IMR-90 (cell line): ENCODE results near the gene PCDHGB6. TPM values are rescaled to one million over a fixed set of nuclear protein-coding genes. Genes with fewer than 3 reads are reported as not detected.

Experiments used
- ATAC-seq: fragments of 200-7000 bp; cut with Tn5 transposase; 2 replicates; pipeline ENCODE4 v1.9.1; 2020; ENCODE audit warnings: low read depth, mild to moderate bottlenecking, moderate library complexity
- BruUV-seq: library from RNA; stranded (reverse); fragments of 400-500 nt; replicated peaks from 2 replicates; lab custom pipeline; 2021; lab: Mats Ljungman, UMichigan
- CTCF ChIA-PET: fragments of 300-600 bp; formaldehyde crosslinking; extraction: SDS; loops from one replicate; lab custom pipeline; 2021; ENCODE audit warnings: antibody characterized with exemption; lab: Yijun Ruan, JAX
- POLR2A ChIA-PET: fragments of 300-600 bp; sonication (Branson Sonifier 250); formaldehyde crosslinking; loops from one replicate; lab custom pipeline; 2022; ENCODE audit warnings: antibody characterized with exemption; ENCODE audit not compliant: unreplicated experiment; lab: Charles Lee
- DNase-seq: peaks from one replicate; pipeline ENCODE4 v3.0.0; 2013
- H2AFZ ChIP-seq: replicated peaks from 2 replicates; pipeline ENCODE3; 2013; ENCODE audit warnings: low read length, mild to moderate bottlenecking; ENCODE audit not compliant: poor library complexity
- H2AK5ac ChIP-seq: 2 replicates; pipeline ENCODE4 v1.6.1; 2013; ENCODE audit warnings: low read depth, low read length, inconsistent platforms
- H2AK9ac ChIP-seq: replicated peaks from 2 replicates; pipeline ENCODE3; 2013; ENCODE audit warnings: mild to moderate bottlenecking, low read depth, low read length, moderate library complexity; ENCODE audit not compliant: poor library complexity
- H2BK120ac ChIP-seq: 2 replicates; pipeline ENCODE4 v1.6.1; 2013; ENCODE audit warnings: low read depth, low read length, inconsistent platforms
- H2BK15ac ChIP-seq: 3 replicates; pipeline ENCODE4 v1.6.1; 2013; ENCODE audit warnings: low read depth, low read length, inconsistent platforms
- H2BK20ac ChIP-seq: 2 replicates; pipeline ENCODE4 v1.6.1; 2013; ENCODE audit warnings: low read depth, mild to moderate bottlenecking, inconsistent platforms, low read length, moderate library complexity
- H2BK5ac ChIP-seq: 2 replicates; pipeline ENCODE4 v1.6.1; 2013; ENCODE audit warnings: mild to moderate bottlenecking, low read depth, low read length, inconsistent platforms; ENCODE audit not compliant: poor library complexity, severe bottlenecking
- H3K14ac ChIP-seq: replicated peaks from 2 replicates; pipeline ENCODE4 v1.6.1; 2013; ENCODE audit warnings: low read depth, low read length, inconsistent platforms
- H3K18ac ChIP-seq: 2 replicates; pipeline ENCODE4 v1.6.1; 2013; ENCODE audit warnings: low read depth, low read length, control low read depth
- H3K23ac ChIP-seq: 2 replicates; pipeline ENCODE4 v1.6.1; 2013; ENCODE audit warnings: low read depth, low read length, inconsistent platforms
- H3K27ac ChIP-seq: 2 replicates; pipeline ENCODE4 v1.5.1; 2013; ENCODE audit warnings: mild to moderate bottlenecking, control low read depth, low read length; ENCODE audit not compliant: insufficient read depth
- H3K27me3 ChIP-seq: 2 replicates; pipeline ENCODE4 v1.6.1; 2013; ENCODE audit warnings: low read length; ENCODE audit not compliant: control insufficient read depth, insufficient read depth
- H3K36me3 ChIP-seq: 2 replicates; pipeline ENCODE4 v1.6.1; 2013; ENCODE audit warnings: low read length, mixed read lengths; ENCODE audit not compliant: control insufficient read depth, insufficient read depth
- H3K4ac ChIP-seq: 2 replicates; pipeline ENCODE4 v1.6.1; 2013; ENCODE audit warnings: low read depth, low read length, inconsistent platforms
- H3K4me1 ChIP-seq: 2 replicates; pipeline ENCODE4 v1.6.1; 2013; ENCODE audit warnings: low read length, mixed read lengths; ENCODE audit not compliant: control insufficient read depth, insufficient read depth
- H3K4me2 ChIP-seq: 2 replicates; pipeline ENCODE4 v1.6.1; 2013; ENCODE audit warnings: low read depth, mild to moderate bottlenecking, control low read depth, low read length, moderate library complexity
- H3K4me3 ChIP-seq: 2 replicates; pipeline ENCODE4 v1.5.1; 2013; ENCODE audit warnings: low read depth, mild to moderate bottlenecking, control low read depth, low read length, moderate library complexity; ENCODE audit not compliant: insufficient read depth
- H3K56ac ChIP-seq: 2 replicates; pipeline ENCODE4 v1.6.1; 2013; ENCODE audit warnings: low read length, inconsistent platforms; ENCODE audit not compliant: insufficient read depth; ENCODE audit errors: extremely low read depth
- H3K79me1 ChIP-seq, 2 experiments: 2 replicates each; pipeline ENCODE4 v1.6.1; 2013; ENCODE audit warnings: low read length in 2 of 2, inconsistent platforms in 1 of 2, low read depth in 1 of 2
- H3K9ac ChIP-seq: 2 replicates; pipeline ENCODE4 v1.6.1; 2013; ENCODE audit warnings: low read depth, low read length, control low read depth
- H3K9me1 ChIP-seq: 2 replicates; pipeline ENCODE4 v1.6.1; 2013; ENCODE audit warnings: low read length, inconsistent platforms; ENCODE audit not compliant: insufficient read depth
- H3K9me3 ChIP-seq: 2 replicates; pipeline ENCODE4 v1.6.1; 2013; ENCODE audit warnings: low read length; ENCODE audit not compliant: control insufficient read depth, insufficient read depth
- H4K20me1 ChIP-seq: 2 replicates; pipeline ENCODE4 v1.6.1; 2013; ENCODE audit warnings: low read length, inconsistent platforms; ENCODE audit not compliant: insufficient read depth
- H4K5ac ChIP-seq: 2 replicates; pipeline ENCODE4 v1.6.1; 2013; ENCODE audit warnings: mild to moderate bottlenecking, low read depth, low read length, control low read depth
- H4K8ac ChIP-seq, 2 experiments: 2 replicates each; pipeline ENCODE4 v1.6.1; 2013; ENCODE audit warnings: low read depth in 2 of 2, low read length in 2 of 2, control low read depth in 1 of 2, inconsistent platforms in 1 of 2
- H4K91ac ChIP-seq: 2 replicates; pipeline ENCODE4 v1.6.1; 2013; ENCODE audit warnings: low read depth, low read length, inconsistent platforms; ENCODE audit not compliant: insufficient read depth
- BHLHE40 ChIP-seq: fragments of 150-350 bp; IDR thresholded peaks from 2 replicates; pipeline ENCODE4 v1.6.1; 2016; ENCODE audit warnings: mild to moderate bottlenecking, low read depth, low read length
- CEBPB ChIP-seq: IDR thresholded peaks from 2 replicates; pipeline ENCODE4 v1.6.1; 2012; ENCODE audit warnings: low read depth, low read length, improper control_type of control experiment
- CHD1 ChIP-seq: IDR thresholded peaks from 2 replicates; pipeline ENCODE4 v1.6.1; 2012; ENCODE audit warnings: low read depth, low read length, improper control_type of control experiment
- CTCF ChIP-seq: conservative IDR thresholded peaks from 2 replicates; pipeline ENCODE4 v1.5.1; 2012; ENCODE audit warnings: mild to moderate bottlenecking, low read depth, low read length, improper control_type of control experiment
- FOS ChIP-seq: fragments of 150-350 bp; IDR thresholded peaks from 2 replicates; pipeline ENCODE4 v1.6.1; 2016; ENCODE audit warnings: low read depth, low read length
- MAFK ChIP-seq: IDR thresholded peaks from 2 replicates; pipeline ENCODE4 v1.6.1; 2012; ENCODE audit warnings: low read depth, low read length, improper control_type of control experiment
- MAZ ChIP-seq: IDR thresholded peaks from 2 replicates; pipeline ENCODE4 v1.6.1; 2012; ENCODE audit warnings: low read depth, mild to moderate bottlenecking, low read length, improper control_type of control experiment, moderate library complexity, borderline replicate concordance
- NFE2L2 ChIP-seq: fragments of 150-350 bp; IDR thresholded peaks from 2 replicates; pipeline ENCODE4 v1.6.1; 2016; ENCODE audit warnings: low read depth, mild to moderate bottlenecking, low read length
- POLR2A ChIP-seq: IDR thresholded peaks from 2 replicates; pipeline ENCODE4 v1.6.1; 2012; ENCODE audit warnings: mild to moderate bottlenecking, low read depth, low read length
- RAD21 ChIP-seq: IDR thresholded peaks from 2 replicates; pipeline ENCODE4 v1.6.1; 2012; ENCODE audit warnings: low read length, improper control_type of control experiment
- RCOR1 ChIP-seq: IDR thresholded peaks from 2 replicates; pipeline ENCODE4 v1.6.1; 2012; ENCODE audit warnings: mild to moderate bottlenecking, low read length, improper control_type of control experiment; ENCODE audit not compliant: insufficient replicate concordance
- RFX5 ChIP-seq: IDR thresholded peaks from 2 replicates; pipeline ENCODE4 v1.8.0; 2012; ENCODE audit warnings: low read depth, mild to moderate bottlenecking, low read length, moderate library complexity
- SMC3 ChIP-seq: fragments of 150-350 bp; IDR thresholded peaks from 2 replicates; pipeline ENCODE4 v1.6.1; 2016; ENCODE audit warnings: low read depth, mild to moderate bottlenecking, antibody characterized with exemption, low read length, moderate library complexity
- WGBS, 2 experiments: methylation state at CpG; one replicate each; pipeline versions ENCODE4 v1.1.5 to v1.1.7; 2013; ENCODE audit warnings: missing lambda C conversion rate in 2 of 2; ENCODE audit not compliant: insufficient read length in 1 of 2; ENCODE audit errors: extremely low coverage in 2 of 2; 5-methylcytosine and 5-hydroxymethylcytosine counted together
- dilution Hi-C: fragments of 300-500 bp; cut with HindIII; formaldehyde crosslinking; loops from one replicate; pipeline ENCODE4 v1.14.3; 2018; ENCODE audit warnings: low sequenced_read_pairs; ENCODE audit not compliant: unreplicated experiment
- in situ Hi-C: fragments of 300-500 bp; cut with MboI; formaldehyde crosslinking; loops from 3 replicates; pipeline ENCODE4 v1.14.3; 2019; ENCODE audit warnings: low sequenced_read_pairs, inconsistent platforms, mixed read lengths
- intact Hi-C: fragments of 100-400 bp; cut with micrococcal nuclease; formaldehyde crosslinking; loops from 2 replicates; pipeline ENCODE4 v1.10.0; 2022
- polyA plus RNA-seq, 3 experiments: library from polyadenylated mRNA; depleted of rRNA; stranded (reverse); fragments of >200 nt; gene quantifications; 2 replicates each; pipeline ENCODE4 v1.2.3, GENCODE V29; 2012; ENCODE audit warnings: low replicate concordance in 1 of 3
- total RNA-seq: library from RNA; depleted of rRNA; stranded (reverse); fragments of >200 nt; gene quantifications from 2 replicates; pipeline ENCODE4 v1.2.3, GENCODE V29; 2012
- TF ChIP-seq, protein P1 (sequence below): fragments of 150-350 bp; IDR thresholded peaks from 2 replicates; pipeline ENCODE4 v1.6.1; 2017; ENCODE audit warnings: mild to moderate bottlenecking, antibody characterized with exemption, low read length, low read depth
- TF ChIP-seq, protein P2 (sequence below): fragments of 150-350 bp; IDR thresholded peaks from 2 replicates; pipeline ENCODE4 v1.6.1; 2016; ENCODE audit warnings: low read depth, mild to moderate bottlenecking, low read length, moderate library complexity, borderline replicate concordance

PCDHGB6 gene
- total and polyA plus RNA-seq, 2 of the 4 experiments (the other 2 are of a cell fraction), result 1.4 to 2.2 TPM

GRCh38 chr5:141389153-141390042, 18.4 kb upstream of the PCDHGB6 start:
- in situ Hi-C loops (no loop called here), intact Hi-C loops (no loop called here), dilution Hi-C loops (no loop called here)
- no peak overlapping the region for H3K23ac ChIP-seq
- no peak overlapping the region for H3K18ac ChIP-seq
- no peak overlapping the region for H2BK5ac ChIP-seq
- no peak overlapping the region for H2AK5ac ChIP-seq
- H2BK120ac ChIP-seq, result no peak overlapping the region
- H3K9me3 ChIP-seq, result peaks cover 53% of the 10 kb centered on the region
- no peak for DNase-seq
- ATAC-seq, result no peak
- H4K8ac ChIP-seq, result no peak overlapping the region
- H2BK15ac ChIP-seq, result no peak overlapping the region
- H3K9me1 ChIP-seq, result no peaks in the 10 kb centered on the region
- no peak overlapping the region for H2AFZ ChIP-seq
- H3K4me1 ChIP-seq, result peaks cover 1% of the 10 kb centered on the region; the same call in 1 of the 2 replicates
- H4K91ac ChIP-seq, result no peak overlapping the region
- H3K27ac ChIP-seq, result no peak overlapping the region
- H4K5ac ChIP-seq, result no peak overlapping the region
- no peak overlapping the region for H3K56ac ChIP-seq
- no peak overlapping the region for H3K14ac ChIP-seq
- WGBS, 2 experiments, result 44% methylated on average over 60 of the region's 77 CpGs; no CpG with 5 or more reads in 1 of the 2 experiments
- H3K9ac ChIP-seq, result no peak overlapping the region
- H3K79me1 ChIP-seq, result peaks cover 7% of the 10 kb centered on the region in 2 experiments; a peak in 3 of 4 replicates
- H4K20me1 ChIP-seq, result no peaks in the 10 kb centered on the region
- CTCF ChIA-PET, result no interaction called here
- no peak overlapping the region for H2AK9ac ChIP-seq
- BruUV-seq, result no TSS peak
- peaks cover 20% of the 10 kb centered on the region for H3K36me3 ChIP-seq
- no peak overlapping the region for H3K4ac ChIP-seq
- no peak overlapping the region for H3K4me2 ChIP-seq
- POLR2A ChIA-PET, result no interaction called here
- H2BK20ac ChIP-seq, result no peak overlapping the region
- H3K4me3 ChIP-seq, result no peak overlapping the region
- H3K27me3 ChIP-seq, result no peaks in the 10 kb centered on the region
- TF ChIP-seq BHLHE40, result no peak
- TF ChIP-seq NFE2L2, result no peak
- TF ChIP-seq RAD21, result no peak
- no peak for TF ChIP-seq RCOR1
- TF ChIP-seq SMC3, result no peak
- TF ChIP-seq, protein P1, sequence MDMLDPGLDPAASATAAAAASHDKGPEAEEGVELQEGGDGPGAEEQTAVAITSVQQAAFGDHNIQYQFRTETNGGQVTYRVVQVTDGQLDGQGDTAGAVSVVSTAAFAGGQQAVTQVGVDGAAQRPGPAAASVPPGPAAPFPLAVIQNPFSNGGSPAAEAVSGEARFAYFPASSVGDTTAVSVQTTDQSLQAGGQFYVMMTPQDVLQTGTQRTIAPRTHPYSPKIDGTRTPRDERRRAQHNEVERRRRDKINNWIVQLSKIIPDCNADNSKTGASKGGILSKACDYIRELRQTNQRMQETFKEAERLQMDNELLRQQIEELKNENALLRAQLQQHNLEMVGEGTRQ, result no peak
- TF ChIP-seq CEBPB, result no peak
- TF ChIP-seq, protein P2, sequence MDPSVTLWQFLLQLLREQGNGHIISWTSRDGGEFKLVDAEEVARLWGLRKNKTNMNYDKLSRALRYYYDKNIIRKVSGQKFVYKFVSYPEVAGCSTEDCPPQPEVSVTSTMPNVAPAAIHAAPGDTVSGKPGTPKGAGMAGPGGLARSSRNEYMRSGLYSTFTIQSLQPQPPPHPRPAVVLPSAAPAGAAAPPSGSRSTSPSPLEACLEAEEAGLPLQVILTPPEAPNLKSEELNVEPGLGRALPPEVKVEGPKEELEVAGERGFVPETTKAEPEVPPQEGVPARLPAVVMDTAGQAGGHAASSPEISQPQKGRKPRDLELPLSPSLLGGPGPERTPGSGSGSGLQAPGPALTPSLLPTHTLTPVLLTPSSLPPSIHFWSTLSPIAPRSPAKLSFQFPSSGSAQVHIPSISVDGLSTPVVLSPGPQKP, result no peak
- no peak for TF ChIP-seq FOS
- no peak for TF ChIP-seq POLR2A
- TF ChIP-seq RFX5, result no peak
- no peak for TF ChIP-seq CHD1
- TF ChIP-seq MAFK, result no peak
- TF ChIP-seq CTCF, result no peak
- no peak for TF ChIP-seq MAZ
